Nephron progenitor cell (in vitro differentiated cells): Measurements from ENCODE around the gene NEMP1.

Experiments used
- DNase-seq: peaks from one replicate; pipeline ENCODE4 v3.0.0; 2021
- H3K27ac Mint-ChIP-seq: 2 replicates; pipeline ENCODE4 v1.8.0; 2021; ENCODE audit warnings: mild to moderate bottlenecking, moderate library complexity, mixed read lengths
- H3K27me3 Mint-ChIP-seq: 2 replicates; pipeline ENCODE4 v1.8.0; 2021; ENCODE audit warnings: mild to moderate bottlenecking, low read depth, mixed read lengths; ENCODE audit not compliant: poor library complexity
- H3K36me3 Mint-ChIP-seq: 2 replicates; pipeline ENCODE4 v1.8.0; 2021; ENCODE audit warnings: low read depth, mixed read lengths
- H3K4me1 Mint-ChIP-seq: 2 replicates; pipeline ENCODE4 v1.8.0; 2021; ENCODE audit warnings: mixed read lengths
- H3K4me3 Mint-ChIP-seq: 2 replicates; pipeline ENCODE4 v1.8.0; 2021; ENCODE audit warnings: mild to moderate bottlenecking, moderate library complexity, mixed read lengths
- H3K9me3 Mint-ChIP-seq: 2 replicates; pipeline ENCODE4 v1.8.0; 2021; ENCODE audit warnings: mild to moderate bottlenecking, moderate library complexity, mixed read lengths
- TF ChIP-seq, protein P1 (sequence below): fragments of 200-600 bp; sonication (generic); IDR thresholded peaks from 2 replicates; pipeline ENCODE4 v1.5.0; 2021; ENCODE audit warnings: antibody characterized with exemption

NEMP1 gene

DNA sequence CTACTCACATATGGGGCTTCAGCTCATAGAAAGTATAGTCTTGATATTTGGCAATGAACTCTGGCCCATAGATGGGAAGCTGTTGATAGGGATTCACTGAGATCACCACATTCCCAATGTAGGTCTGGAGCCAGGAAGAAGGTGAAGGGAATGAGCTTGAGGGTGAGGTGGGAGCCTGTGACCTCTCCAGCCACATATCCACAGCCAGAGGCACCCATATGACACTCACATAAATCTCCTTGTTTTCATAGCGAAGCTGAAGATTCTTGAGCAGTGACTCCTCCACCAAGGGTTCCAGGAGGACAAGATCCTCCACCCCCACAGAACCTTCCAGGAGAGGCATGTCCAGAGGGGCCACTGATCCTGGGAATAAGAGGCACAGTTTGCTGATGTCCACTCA lies 30.6 kb downstream of the NEMP1 start:
- Mint-ChIP-seq H3K4me3 (no peak overlapping the region), H3K4me1 (no peaks in the 10 kb centered on the region), H3K27ac (no peak overlapping the region), H3K36me3 (no peaks in the 10 kb centered on the region), H3K9me3 (no peaks in the 10 kb centered on the region), H3K27me3 (peaks cover 48% of the 10 kb centered on the region)
- TF ChIP-seq, protein P1, sequence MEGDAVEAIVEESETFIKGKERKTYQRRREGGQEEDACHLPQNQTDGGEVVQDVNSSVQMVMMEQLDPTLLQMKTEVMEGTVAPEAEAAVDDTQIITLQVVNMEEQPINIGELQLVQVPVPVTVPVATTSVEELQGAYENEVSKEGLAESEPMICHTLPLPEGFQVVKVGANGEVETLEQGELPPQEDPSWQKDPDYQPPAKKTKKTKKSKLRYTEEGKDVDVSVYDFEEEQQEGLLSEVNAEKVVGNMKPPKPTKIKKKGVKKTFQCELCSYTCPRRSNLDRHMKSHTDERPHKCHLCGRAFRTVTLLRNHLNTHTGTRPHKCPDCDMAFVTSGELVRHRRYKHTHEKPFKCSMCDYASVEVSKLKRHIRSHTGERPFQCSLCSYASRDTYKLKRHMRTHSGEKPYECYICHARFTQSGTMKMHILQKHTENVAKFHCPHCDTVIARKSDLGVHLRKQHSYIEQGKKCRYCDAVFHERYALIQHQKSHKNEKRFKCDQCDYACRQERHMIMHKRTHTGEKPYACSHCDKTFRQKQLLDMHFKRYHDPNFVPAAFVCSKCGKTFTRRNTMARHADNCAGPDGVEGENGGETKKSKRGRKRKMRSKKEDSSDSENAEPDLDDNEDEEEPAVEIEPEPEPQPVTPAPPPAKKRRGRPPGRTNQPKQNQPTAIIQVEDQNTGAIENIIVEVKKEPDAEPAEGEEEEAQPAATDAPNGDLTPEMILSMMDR: no peak
- DNase-seq: no peak

GRCh38 chr12:57046947-57047890 lies 31.4 kb downstream of the NEMP1 start:
- Mint-ChIP-seq H3K27me3 (peaks cover 51% of the 10 kb centered on the region), H3K27ac (no peak overlapping the region), H3K36me3 (no peaks in the 10 kb centered on the region), H3K4me1 (no peaks in the 10 kb centered on the region), H3K4me3 (no peak overlapping the region), H3K9me3 (no peaks in the 10 kb centered on the region)
- TF ChIP-seq, protein P1: no peak
- DNase-seq: no peak

DNA sequence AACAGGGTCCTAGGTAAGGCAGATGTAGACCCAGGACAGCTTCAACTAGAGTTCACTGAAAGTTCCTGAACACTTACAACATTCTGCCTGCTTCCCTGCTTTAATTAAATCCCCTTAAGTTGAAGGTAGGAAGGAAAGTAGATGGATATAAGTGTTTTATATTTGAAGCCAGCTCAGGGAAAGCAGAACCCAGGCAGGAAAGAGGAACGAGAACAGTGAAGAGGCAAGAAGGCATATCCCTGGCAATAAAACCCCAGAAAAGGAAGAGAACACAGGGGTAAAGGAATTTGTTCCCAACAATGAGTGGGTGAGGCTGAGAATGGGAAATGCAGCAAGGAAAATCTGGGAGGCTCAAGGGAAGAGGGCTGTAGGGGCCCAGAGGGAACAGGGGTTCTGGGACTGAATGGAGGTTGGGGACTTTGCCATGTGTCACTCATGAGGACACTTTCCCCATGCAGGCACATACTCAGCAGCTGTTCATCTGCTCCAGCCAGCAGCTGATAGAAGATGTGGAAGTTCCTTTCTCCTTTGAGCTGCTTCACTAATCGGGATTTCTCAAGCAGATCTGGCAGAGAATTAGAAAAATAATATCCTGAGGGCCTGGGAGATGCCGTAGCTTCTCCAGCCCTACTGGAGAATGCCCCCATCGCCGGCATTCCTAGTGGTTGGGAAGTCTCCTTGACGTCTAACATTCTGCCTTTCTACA lies 32.4 kb downstream of the NEMP1 start:
- no peak overlapping the region for H3K4me3 Mint-ChIP-seq
- DNase-seq: no peak
- no peaks in the 10 kb centered on the region for H3K36me3 Mint-ChIP-seq
- H3K9me3 Mint-ChIP-seq: no peaks in the 10 kb centered on the region
- H3K27ac Mint-ChIP-seq: no peak overlapping the region
- H3K27me3 Mint-ChIP-seq: peaks cover 51% of the 10 kb centered on the region
- no peaks in the 10 kb centered on the region for H3K4me1 Mint-ChIP-seq
- TF ChIP-seq, protein P1: no peak

GRCh38 chr12:57044889-57045288 lies 33.7 kb downstream of the NEMP1 start:
- H3K36me3 Mint-ChIP-seq: no peaks in the 10 kb centered on the region
- no peak overlapping the region for H3K27ac Mint-ChIP-seq
- no peaks in the 10 kb centered on the region for H3K4me1 Mint-ChIP-seq
- no peak for DNase-seq
- H3K27me3 Mint-ChIP-seq: peaks cover 48% of the 10 kb centered on the region
- H3K4me3 Mint-ChIP-seq: no peak overlapping the region
- TF ChIP-seq, protein P1: no peak
- H3K9me3 Mint-ChIP-seq: no peaks in the 10 kb centered on the region

DNA sequence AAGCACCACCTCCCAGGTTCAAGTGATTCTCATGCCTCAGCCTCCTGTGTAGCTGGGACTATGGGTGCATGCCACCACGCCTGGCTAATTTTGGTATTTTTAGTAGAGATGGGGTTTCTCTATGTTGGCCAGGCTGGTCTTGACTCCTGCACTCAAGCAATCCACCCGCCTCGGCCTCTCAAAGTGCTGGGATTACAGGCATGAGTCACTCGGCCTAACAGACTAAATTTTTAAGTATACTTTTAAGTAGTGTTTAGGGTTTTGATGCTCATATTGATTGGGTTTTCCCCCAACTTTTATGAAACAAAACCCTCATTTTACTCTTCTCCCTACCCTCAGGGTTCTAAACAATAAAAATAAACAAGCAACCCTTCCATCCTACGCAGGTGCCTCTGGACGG lies 34.1 kb downstream of the NEMP1 start:
- TF ChIP-seq, protein P1: no peak
- H3K4me1 Mint-ChIP-seq: no peaks in the 10 kb centered on the region
- H3K4me3 Mint-ChIP-seq: no peak overlapping the region
- no peak overlapping the region for H3K27ac Mint-ChIP-seq
- H3K9me3 Mint-ChIP-seq: no peaks in the 10 kb centered on the region
- H3K36me3 Mint-ChIP-seq: no peaks in the 10 kb centered on the region
- no peak for DNase-seq
- H3K27me3 Mint-ChIP-seq: peaks cover 48% of the 10 kb centered on the region
